GM19438 (cell line): Measurements from ENCODE around the gene MTCH1.
"Not testable (repeated sequence)": the region's sequence is repeated elsewhere in the genome, so short reads cannot be mapped to it uniquely, and the experiment has no call there.

Source experiments
- ATAC-seq: cut with Tn5 transposase; IDR thresholded peaks from one replicate; pipeline ENCODE4 v1.9.1; 2021; ENCODE audit warnings: low read depth; ENCODE audit not compliant: unreplicated experiment

The MTCH1 gene

GRCh38 chr6:36999061-36999750 is 13.2 kb upstream of the MTCH1 start:
- ATAC-seq: no peak

- ATAC-seq: no peak
Observed at GRCh38 chr6:36998723-36999038, 12.7 kb upstream of the MTCH1 start.

- no peak for ATAC-seq
Observed at GRCh38 chr6:36997811-36998722, 12.1 kb upstream of the MTCH1 start.

- not testable (repeated sequence) for ATAC-seq
Observed at GRCh38 chr6:36990401-36990800, 4.4 kb upstream of the MTCH1 start.

GRCh38 chr6:36989264-36989663 is 3.3 kb upstream of the MTCH1 start:
- ATAC-seq: no peak

DNA sequence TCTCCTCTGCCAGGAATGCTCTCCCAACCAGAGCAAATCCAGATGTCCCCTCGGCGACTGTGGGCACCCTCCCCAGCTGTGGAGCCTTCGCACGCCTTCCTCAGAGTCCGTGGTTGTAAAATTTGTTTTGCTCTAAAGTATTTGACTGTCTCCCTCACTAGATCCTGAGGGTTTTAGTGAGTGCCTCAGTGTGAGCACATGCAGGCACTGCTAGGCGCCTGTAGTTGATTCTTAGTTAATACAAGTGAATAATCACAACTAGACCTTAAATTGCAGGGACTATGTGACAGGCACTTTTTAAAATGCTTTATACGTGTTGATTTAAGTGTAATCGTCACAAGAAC is 680 bp upstream of the MTCH1 start:
- ATAC-seq: peak; percentile 1

DNA sequence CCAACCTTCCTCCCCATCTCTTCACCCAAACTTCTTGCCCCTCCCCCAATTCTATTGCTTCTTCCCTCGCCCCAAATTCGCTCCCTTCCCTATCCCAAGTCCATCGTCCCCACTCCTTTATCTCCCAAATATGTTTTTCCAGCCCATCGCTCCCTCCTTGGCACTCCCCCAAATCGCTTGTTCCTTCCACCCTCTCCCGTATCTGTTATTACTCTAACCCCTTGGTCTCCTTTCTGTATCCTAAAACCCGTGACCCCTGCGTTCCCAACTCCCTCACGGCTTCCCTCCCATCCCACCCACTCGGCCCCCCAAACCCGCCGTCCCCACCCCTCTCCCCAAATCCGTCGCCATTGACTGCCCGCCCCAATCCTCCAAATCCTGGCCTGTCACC is 584 bp downstream of the MTCH1 start:
- no peak for ATAC-seq

- no peak for ATAC-seq
Observed at GRCh38 chr6:36984581-36985416, 1.2 kb downstream of the MTCH1 start.

DNA sequence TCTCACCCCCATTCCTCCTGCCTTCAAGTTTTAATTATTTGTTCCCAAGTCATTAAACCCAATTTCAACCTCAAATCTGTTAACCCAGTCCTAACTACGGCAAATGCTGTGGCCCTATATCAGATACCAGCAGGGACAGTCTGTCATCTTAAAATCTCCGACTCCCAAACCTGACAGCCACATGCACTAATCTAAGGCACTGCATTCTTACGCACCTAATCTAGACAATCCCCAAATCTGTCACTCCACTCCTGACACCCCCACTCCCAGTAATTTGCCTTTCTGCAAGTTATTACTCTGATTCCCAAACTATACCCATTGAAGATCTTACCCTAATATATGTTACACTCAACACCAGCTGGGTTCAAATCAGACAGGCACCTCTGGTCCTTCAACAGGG is 2.5 kb downstream of the MTCH1 start:
- no peak for ATAC-seq

DNA sequence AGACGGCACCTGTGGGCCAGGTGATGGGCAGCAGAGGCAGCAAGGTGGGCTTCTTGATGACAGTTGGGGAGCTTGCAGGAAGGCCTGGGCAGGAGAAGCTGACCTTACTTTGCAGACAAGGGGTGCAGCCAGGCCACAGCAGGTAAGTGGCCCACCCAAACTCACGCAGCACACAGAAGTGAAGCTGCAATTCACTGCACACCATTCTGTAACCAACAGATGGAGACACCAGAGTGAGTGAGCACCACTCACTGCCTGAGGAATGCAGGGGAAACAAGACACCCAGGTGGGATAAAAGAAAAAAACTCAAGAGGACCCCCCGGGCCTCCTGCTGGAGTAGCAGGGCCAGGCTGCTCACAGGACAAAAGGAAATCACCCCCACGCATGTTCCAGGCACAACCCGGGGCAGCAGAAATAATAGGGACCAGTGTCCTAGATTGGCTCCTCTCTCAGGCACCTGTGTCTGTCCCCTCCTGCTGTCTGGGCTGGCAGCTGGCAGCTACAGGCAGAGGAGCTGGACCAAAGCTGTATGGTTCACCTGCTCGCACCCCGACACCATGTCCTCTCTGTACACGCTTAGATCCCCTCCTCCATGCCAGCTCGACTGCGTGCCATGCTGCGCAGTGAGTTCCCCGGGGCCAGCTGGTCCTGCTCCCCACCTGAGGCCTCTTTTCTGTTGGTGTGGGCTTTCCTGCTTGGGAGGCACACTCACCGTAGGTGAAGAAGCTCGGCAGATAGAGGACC is 4.9 kb downstream of the MTCH1 start:
- no peak for ATAC-seq

GRCh38 chr6:36980129-36980528 is 5.9 kb downstream of the MTCH1 start:
- no peak for ATAC-seq

DNA sequence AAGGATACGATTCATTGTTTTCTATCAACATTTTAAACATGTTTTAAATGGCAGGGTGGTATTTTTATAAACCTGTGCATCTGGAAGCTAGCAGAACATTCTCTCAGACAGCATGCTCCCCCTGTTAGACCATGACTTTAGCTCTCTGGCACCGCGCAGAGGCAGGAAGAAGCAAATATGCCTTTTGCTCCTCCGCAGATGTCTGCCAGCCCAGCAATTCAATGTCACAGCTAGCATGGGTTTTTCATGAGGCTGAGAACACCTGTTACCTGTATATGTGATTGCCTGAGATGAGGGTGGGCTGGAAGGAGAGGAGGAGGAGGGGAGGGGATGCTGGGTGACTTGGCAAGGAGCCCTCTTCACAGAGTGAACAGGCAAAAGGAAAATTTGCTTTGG is 6.7 kb downstream of the MTCH1 start:
- ATAC-seq: no peak

DNA sequence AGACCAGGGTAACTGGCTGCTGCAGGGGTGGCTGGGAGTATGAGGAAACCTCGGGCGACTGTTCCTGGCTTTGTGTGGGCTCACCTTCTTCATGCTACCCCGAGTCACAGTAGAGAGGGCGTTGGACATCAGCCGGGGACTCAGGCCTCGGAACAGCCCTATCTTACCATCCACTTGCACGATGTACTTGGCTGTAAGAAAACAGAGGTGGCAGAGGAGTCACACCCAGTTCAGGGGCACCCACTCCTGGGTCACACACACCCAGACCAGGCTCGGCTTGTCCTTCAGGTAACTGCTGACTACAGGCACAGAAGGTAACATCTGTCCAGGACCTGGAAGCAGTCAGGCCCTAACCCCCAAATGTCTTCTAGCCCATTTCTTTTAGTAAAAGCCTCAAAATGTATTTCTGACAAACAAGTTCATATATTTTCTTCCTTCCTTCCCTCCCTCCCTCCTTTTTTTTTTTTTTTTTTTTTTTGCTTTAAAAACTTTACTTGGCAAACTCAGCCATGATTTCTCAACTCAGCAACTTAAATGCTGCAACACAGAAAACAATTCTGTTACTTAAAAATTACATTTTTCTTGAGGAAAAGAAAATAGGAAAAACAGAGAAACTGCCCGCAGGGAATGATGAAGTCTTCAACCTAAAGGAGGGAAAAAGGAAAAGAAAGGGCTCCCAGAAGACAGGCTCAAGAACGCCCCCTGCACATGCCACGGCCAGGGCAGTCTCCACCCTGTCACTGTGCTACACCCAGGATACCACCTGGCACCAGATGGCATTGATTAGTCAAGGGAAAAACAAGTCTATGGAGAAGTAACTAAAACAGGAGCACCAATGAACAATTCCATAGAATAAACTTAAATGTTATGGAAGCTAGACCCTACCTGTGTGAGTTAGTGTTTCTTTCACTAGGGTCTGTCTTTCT is 7.3 kb downstream of the MTCH1 start:
- no peak for ATAC-seq

DNA sequence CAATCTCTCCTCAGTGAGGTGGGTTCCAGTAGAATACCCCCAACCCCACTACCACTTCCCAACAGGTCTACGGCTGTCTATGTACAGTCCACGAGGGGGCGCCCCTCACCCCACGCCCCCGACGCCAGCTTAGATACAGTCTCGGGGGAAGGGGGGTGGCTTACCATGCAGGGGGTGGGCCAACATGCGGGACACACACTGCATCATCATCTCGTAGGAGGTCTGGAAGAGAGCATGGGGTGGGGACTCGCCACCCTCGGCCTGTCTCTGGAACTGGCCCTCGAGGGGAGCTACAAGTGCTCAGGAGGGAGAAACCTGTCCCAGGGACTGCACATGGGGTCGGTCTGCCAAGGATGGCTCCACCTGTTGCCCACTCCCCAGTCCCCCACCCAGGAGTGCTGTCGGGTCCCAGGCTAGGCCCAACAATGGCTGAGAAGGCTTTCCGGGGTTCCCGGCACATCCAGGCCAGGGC is 8.5 kb downstream of the MTCH1 start:
- no peak for ATAC-seq

DNA sequence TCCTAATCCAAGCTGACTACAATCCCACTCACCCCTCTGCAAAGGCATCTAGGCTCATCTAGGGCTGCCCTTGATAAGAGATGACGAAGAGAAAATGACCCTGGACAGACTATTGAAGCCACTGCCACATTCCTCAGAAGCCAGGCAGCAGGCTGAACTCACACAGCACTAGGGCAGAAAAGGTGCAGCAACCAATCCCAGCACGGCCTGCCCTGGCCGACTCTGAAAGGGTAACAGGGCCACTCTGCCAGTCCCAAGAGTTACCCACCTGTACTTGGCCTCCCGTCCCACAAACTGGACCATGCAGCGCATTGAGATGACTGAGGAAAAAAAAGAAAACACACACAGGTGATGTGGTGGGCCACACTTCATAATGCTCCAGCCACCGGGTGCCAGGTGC is 9.1 kb downstream of the MTCH1 start:
- no peak for ATAC-seq

DNA sequence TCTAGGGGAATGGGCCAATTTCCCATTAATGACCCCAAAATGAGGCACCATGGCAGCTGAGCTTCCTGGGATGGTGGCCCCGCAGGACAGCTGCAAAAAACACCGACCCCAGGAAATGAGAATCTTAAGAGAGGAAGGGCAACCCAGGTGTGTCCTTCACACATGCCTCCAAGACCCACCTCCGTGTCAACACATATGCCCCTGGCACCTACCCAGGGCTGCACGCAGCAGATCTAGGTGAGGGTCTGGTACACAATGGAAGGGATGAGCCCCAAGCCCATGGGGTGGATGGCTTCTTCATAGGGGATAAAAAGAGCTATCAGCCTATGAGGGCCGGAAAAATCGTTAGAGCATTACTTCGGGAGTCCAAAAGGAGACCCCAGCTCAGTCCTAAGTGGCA is 9.5 kb downstream of the MTCH1 start:
- ATAC-seq: no peak

- ATAC-seq: no peak
Observed at GRCh38 chr6:36976007-36976264, 10.1 kb downstream of the MTCH1 start.

- no peak for ATAC-seq
Observed at GRCh38 chr6:36975231-36976006, 10.6 kb downstream of the MTCH1 start.

- no peak for ATAC-seq
Observed at GRCh38 chr6:36973647-36974046, 12.3 kb downstream of the MTCH1 start.
